Left ventricle myocardium inferior (tissue), 1 donor: ENCODE data around the gene TMPRSS11D. TPM values are rescaled to one million over a fixed set of nuclear protein-coding genes. Genes with fewer than 3 reads are reported as not detected.

Experiments used
- DNase-seq: peaks from one replicate; pipeline ENCODE4 v3.0.0-alpha.2; 2020
- H3K27ac ChIP-seq: fragments of 200-600 bp; replicated peaks from 2 replicates; pipeline ENCODE4 v1.8.0; 2021
- H3K27me3 ChIP-seq: fragments of 200-600 bp; 2 replicates; pipeline ENCODE4 v1.8.0; 2021; ENCODE audit warnings: low read depth
- H3K36me3 ChIP-seq: fragments of 200-600 bp; 2 replicates; pipeline ENCODE4 v1.8.0; 2021
- H3K4me1 ChIP-seq: fragments of 200-600 bp; 2 replicates; pipeline ENCODE4 v1.8.0; 2021
- H3K4me3 ChIP-seq: fragments of 200-600 bp; 2 replicates; pipeline ENCODE4 v1.8.0; 2021; ENCODE audit warnings: mild to moderate bottlenecking, moderate library complexity
- H3K9me3 ChIP-seq: fragments of 200-600 bp; replicated peaks from 2 replicates; pipeline ENCODE4 v1.8.0; 2021
- CTCF ChIP-seq: fragments of 200-600 bp; IDR thresholded peaks from 2 replicates; pipeline ENCODE4 v1.8.0; 2021; ENCODE audit warnings: antibody characterized with exemption, mild to moderate bottlenecking, borderline replicate concordance
- intact Hi-C: fragments of 100-400 bp; cut with micrococcal nuclease; formaldehyde crosslinking; loops from one replicate; pipeline ENCODE4 v1.11.0; 2022
- total RNA-seq: library from RNA; stranded (reverse); fragmentation: NEBNext Ultra II Directional; extraction: Animal tissue kit (Norgen Biotek cat#: 25700); gene quantifications from one replicate; pipeline ENCODE4 v1.2.1, GENCODE V29; 2021
- donor health status: DM: no; HTN: yes; CAD: no; lungs with severe emphysema.

TMPRSS11D gene
- total RNA-seq, 1 donor from 2014 or later, result not detected

GRCh38 chr4:67907650-67908049 is 23.8 kb upstream of the TMPRSS11D start:
- no peak for DNase-seq
- Histone ChIP-seq H3K4me1 (no peaks in the 10 kb centered on the region), H3K27ac (no peak overlapping the region), H3K9me3 (peaks cover 36% of the 10 kb centered on the region), H3K4me3 (no peak overlapping the region), H3K27me3 (no peaks in the 10 kb centered on the region), H3K36me3 (no peaks in the 10 kb centered on the region)
- intact Hi-C loops, result no loop called here
- no peak for TF ChIP-seq CTCF

- DNase-seq, result no peak
- Histone ChIP-seq H3K9me3 (peaks cover 31% of the 10 kb centered on the region), H3K27ac (no peak overlapping the region), H3K36me3 (no peaks in the 10 kb centered on the region), H3K27me3 (no peaks in the 10 kb centered on the region), H3K4me3 (no peak overlapping the region), H3K4me1 (no peaks in the 10 kb centered on the region)
- no peak for TF ChIP-seq CTCF
- intact Hi-C loops, result no loop called here
Observed at GRCh38 chr4:67899096-67899495, 15.3 kb upstream of the TMPRSS11D start.

GRCh38 chr4:67897686-67898085 is 13.9 kb upstream of the TMPRSS11D start:
- TF ChIP-seq CTCF, result no peak
- no peak for DNase-seq
- H3K4me1 ChIP-seq, result no peaks in the 10 kb centered on the region
- no peak overlapping the region for H3K27ac ChIP-seq
- H3K9me3 ChIP-seq, result peaks cover 23% of the 10 kb centered on the region
- H3K36me3 ChIP-seq, result no peaks in the 10 kb centered on the region
- no peaks in the 10 kb centered on the region for H3K27me3 ChIP-seq
- intact Hi-C loops, result no loop called here
- H3K4me3 ChIP-seq, result no peak overlapping the region

GRCh38 chr4:67896421-67897065 is 12.7 kb upstream of the TMPRSS11D start:
- no peak for TF ChIP-seq CTCF
- Histone ChIP-seq H3K27ac (no peak overlapping the region), H3K4me3 (no peak overlapping the region), H3K4me1 (no peaks in the 10 kb centered on the region), H3K27me3 (no peaks in the 10 kb centered on the region), H3K9me3 (peaks cover 18% of the 10 kb centered on the region), H3K36me3 (no peaks in the 10 kb centered on the region)
- no peak for DNase-seq
- intact Hi-C loops, result no loop called here

- Histone ChIP-seq H3K27me3 (no peaks in the 10 kb centered on the region), H3K9me3 (peaks cover 13% of the 10 kb centered on the region), H3K36me3 (no peaks in the 10 kb centered on the region), H3K4me3 (no peak overlapping the region), H3K27ac (no peak overlapping the region), H3K4me1 (no peaks in the 10 kb centered on the region)
- TF ChIP-seq CTCF, result no peak
- DNase-seq, result no peak
- intact Hi-C loops, result no loop called here
Observed at GRCh38 chr4:67894659-67895058, 10.9 kb upstream of the TMPRSS11D start.
